ENCODE data around the gene TIE1.

DNA sequence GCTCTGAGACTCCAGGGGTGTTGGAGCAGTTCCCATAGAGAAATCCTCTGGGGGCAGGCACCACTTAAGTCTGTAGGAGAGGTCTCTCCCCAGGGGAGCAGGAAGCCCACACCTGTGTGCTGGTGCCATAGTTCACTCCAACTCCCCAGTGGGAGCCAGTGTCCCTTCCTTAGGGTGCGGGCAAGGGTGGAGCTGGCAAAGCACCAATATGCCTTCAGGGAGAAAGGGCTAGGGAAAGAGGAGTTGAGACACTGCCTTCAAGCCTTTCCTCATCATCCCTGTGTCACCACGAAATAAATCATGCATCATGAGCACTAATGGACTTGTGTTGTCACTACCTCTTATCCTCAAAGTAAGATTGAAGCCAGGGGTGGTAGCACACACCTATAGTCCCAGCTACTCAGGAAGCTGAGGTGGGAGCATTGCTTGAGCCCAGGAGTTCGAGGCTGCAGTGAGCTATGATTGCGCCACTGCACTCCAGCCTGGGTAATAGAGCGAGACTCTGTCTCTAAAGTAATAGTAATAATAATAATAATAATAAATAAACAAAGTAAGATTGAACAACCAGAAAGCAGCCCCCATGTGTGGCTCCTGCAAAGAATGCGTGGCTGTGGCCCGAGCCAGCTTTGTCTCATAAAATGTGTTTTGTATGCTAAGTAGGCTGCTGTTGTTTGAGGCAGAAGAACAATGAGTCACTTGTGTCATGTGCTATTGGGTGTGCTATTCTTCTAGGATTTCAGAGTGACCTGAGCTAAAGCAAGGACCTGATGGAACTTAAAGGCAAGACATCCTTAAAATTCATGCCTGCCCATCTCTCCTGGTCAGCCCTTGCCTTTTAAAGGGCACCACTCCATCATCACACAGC is 6.7 kb upstream of the TIE1 start:
- TF ChIP-seq, protein P1, sequence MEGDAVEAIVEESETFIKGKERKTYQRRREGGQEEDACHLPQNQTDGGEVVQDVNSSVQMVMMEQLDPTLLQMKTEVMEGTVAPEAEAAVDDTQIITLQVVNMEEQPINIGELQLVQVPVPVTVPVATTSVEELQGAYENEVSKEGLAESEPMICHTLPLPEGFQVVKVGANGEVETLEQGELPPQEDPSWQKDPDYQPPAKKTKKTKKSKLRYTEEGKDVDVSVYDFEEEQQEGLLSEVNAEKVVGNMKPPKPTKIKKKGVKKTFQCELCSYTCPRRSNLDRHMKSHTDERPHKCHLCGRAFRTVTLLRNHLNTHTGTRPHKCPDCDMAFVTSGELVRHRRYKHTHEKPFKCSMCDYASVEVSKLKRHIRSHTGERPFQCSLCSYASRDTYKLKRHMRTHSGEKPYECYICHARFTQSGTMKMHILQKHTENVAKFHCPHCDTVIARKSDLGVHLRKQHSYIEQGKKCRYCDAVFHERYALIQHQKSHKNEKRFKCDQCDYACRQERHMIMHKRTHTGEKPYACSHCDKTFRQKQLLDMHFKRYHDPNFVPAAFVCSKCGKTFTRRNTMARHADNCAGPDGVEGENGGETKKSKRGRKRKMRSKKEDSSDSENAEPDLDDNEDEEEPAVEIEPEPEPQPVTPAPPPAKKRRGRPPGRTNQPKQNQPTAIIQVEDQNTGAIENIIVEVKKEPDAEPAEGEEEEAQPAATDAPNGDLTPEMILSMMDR (IDR thresholded peaks at IDR 0.05) = no peak
- peak in 1 of 4 donors; percentile 57 for TF ChIP-seq POLR2AphosphoS5 (IDR thresholded peaks at IDR 0.05)
- no peak for TF ChIP-seq POLR2A (IDR thresholded peaks at IDR 0.05)
- TF ChIP-seq EP300 (IDR thresholded peaks at IDR 0.05) = no peak
